A673 (cell line): Measurements from ENCODE around the gene ZGLP1. TPM values are rescaled to one million over a fixed set of nuclear protein-coding genes. Genes with fewer than 3 reads are reported as not detected.

Experiments used
- BruUV-seq: library from RNA; stranded (reverse); fragments of 400-500 nt; replicated peaks from 2 replicates; lab custom pipeline; 2021; lab: Mats Ljungman, UMichigan
- CTCF ChIA-PET: fragments of 300-600 bp; sonication (Branson Sonifier 250); formaldehyde crosslinking; loops from one replicate; lab custom pipeline; 2022; ENCODE audit warnings: antibody characterized with exemption; lab: Charles Lee
- POLR2A ChIA-PET: fragments of 300-600 bp; sonication (Branson Sonifier 250); formaldehyde crosslinking; loops from one replicate; lab custom pipeline; 2022; ENCODE audit warnings: antibody characterized with exemption; ENCODE audit not compliant: low non-redundant PET; lab: Charles Lee
- DNase-seq: peaks from one replicate; pipeline ENCODE4 v3.0.0-alpha.2; 2015; ENCODE audit warnings: low spot score
- H3K27ac ChIP-seq: fragments of 200-600 bp; sonication (generic); 2 replicates; pipeline ENCODE4 v1.5.1; 2016; ENCODE audit warnings: mixed run types, low read depth, mild to moderate bottlenecking, mixed read lengths, antibody characterized with exemption, low read length; ENCODE audit not compliant: poor library complexity, severe bottlenecking
- H3K27me3 ChIP-seq: fragments of 200-600 bp; sonication (generic); replicated peaks from 2 replicates; pipeline ENCODE4 v1.6.1; 2017; ENCODE audit warnings: mixed run types, low read depth, mild to moderate bottlenecking, mixed read lengths, antibody characterized with exemption, low read length; ENCODE audit not compliant: insufficient read depth, poor library complexity
- H3K36me3 ChIP-seq: fragments of 200-600 bp; sonication (generic); 2 replicates; pipeline ENCODE4 v1.6.1; 2016; ENCODE audit warnings: mixed run types, mild to moderate bottlenecking, mixed read lengths, antibody characterized with exemption, low read length; ENCODE audit not compliant: insufficient read depth, poor library complexity, severe bottlenecking
- H3K4me1 ChIP-seq: fragments of 200-600 bp; sonication (generic); 2 replicates; pipeline ENCODE4 v1.6.1; 2017; ENCODE audit warnings: mixed run types, mild to moderate bottlenecking, mixed read lengths, antibody characterized with exemption, low read length; ENCODE audit not compliant: insufficient read depth, poor library complexity, severe bottlenecking
- H3K4me3 ChIP-seq: fragments of 200-600 bp; sonication (generic); 2 replicates; pipeline ENCODE4 v1.5.1; 2016; ENCODE audit warnings: low read depth, mixed run types, mild to moderate bottlenecking, mixed read lengths, low read length; ENCODE audit not compliant: poor library complexity, severe bottlenecking
- H3K9me3 ChIP-seq: fragments of 200-600 bp; sonication (generic); 2 replicates; pipeline ENCODE4 v1.6.1; 2016; ENCODE audit warnings: mixed run types, low read depth, mild to moderate bottlenecking, mixed read lengths, antibody characterized with exemption, low read length; ENCODE audit not compliant: poor library complexity, severe bottlenecking
- CTCF ChIP-seq: fragments of 300-800, 200-600 bp; sonication (generic); conservative IDR thresholded peaks from 2 replicates; pipeline ENCODE4 v1.5.1; 2017; ENCODE audit warnings: low read depth, mild to moderate bottlenecking, antibody characterized with exemption, low read length, moderate library complexity, mixed read lengths
- EZH2 ChIP-seq: fragments of 200-600 bp; sonication (generic); IDR thresholded peaks from 2 replicates; pipeline ENCODE4 v1.6.1; 2017; ENCODE audit warnings: borderline replicate concordance, low read depth, mild to moderate bottlenecking, mixed read lengths, antibody characterized with exemption, low read length; ENCODE audit not compliant: poor library complexity, severe bottlenecking
- intact Hi-C: fragments of 100-400 bp; cut with micrococcal nuclease; formaldehyde crosslinking; loops from one replicate; pipeline ENCODE4 v1.10.0; 2022; ENCODE audit not compliant: unreplicated experiment
- total RNA-seq: library from RNA; stranded (reverse); gene quantifications from 2 replicates; pipeline ENCODE4 v1.2.3, GENCODE V29; 2021

The ZGLP1 gene
- total RNA-seq, 1 experiment from 2014 or later: 7.2 TPM

GRCh38 chr19:10262771-10263170 lies 46.8 kb downstream of the ZGLP1 start:
- Histone ChIP-seq H3K27ac (no peak overlapping the region), H3K4me1 (no peaks in the 10 kb centered on the region), H3K27me3 (no peaks in the 10 kb centered on the region), H3K9me3 (no peaks in the 10 kb centered on the region), H3K4me3 (no peak overlapping the region), H3K36me3 (peaks cover 11% of the 10 kb centered on the region)
- TF ChIP-seq CTCF (no peak), EZH2 (no peak)
- CTCF ChIA-PET: interaction anchor here (0.6 to 0.7 kb wide), 2 partner anchors 11 to 143 kb away, joined by 3 to 9 read pairs; no protein-coding TSS in a partner anchor
- intact Hi-C loops: no loop called here
- DNase-seq: no peak
- POLR2A ChIA-PET: no interaction called here
- BruUV-seq: no TSS peak

- intact Hi-C loops: no loop called here
- BruUV-seq: no TSS peak
- no peak for DNase-seq
- no peak overlapping the region for H3K27ac ChIP-seq
- no peaks in the 10 kb centered on the region for H3K4me1 ChIP-seq
- H3K4me3 ChIP-seq: no peak overlapping the region
- ChIA-PET POLR2A (interaction anchor here (1.3 kb wide), 1 partner anchor 129 kb away, joined by 11 read pairs; no protein-coding TSS in a partner anchor), CTCF (interaction anchor here (0.7 to 2.6 kb wide), 4 partner anchors 9 to 164 kb away, joined by 3 to 38 read pairs (median 12); partner anchors contain the start of gene ICAM1)
- peaks cover 15% of the 10 kb centered on the region for H3K36me3 ChIP-seq
- H3K9me3 ChIP-seq: no peaks in the 10 kb centered on the region
- TF ChIP-seq EZH2 (no peak), CTCF (no peak)
- H3K27me3 ChIP-seq: no peaks in the 10 kb centered on the region
Observed at GRCh38 chr19:10260141-10260584, 49.5 kb downstream of the ZGLP1 start.

- Histone ChIP-seq H3K4me3 (no peak overlapping the region), H3K9me3 (no peaks in the 10 kb centered on the region), H3K4me1 (no peaks in the 10 kb centered on the region), H3K27me3 (no peaks in the 10 kb centered on the region), H3K27ac (no peak overlapping the region), H3K36me3 (peaks cover 21% of the 10 kb centered on the region)
- ChIA-PET POLR2A (interaction anchor here (0.6 to 1.3 kb wide), 2 partner anchors 43 to 129 kb away, joined by 6 to 11 read pairs; no protein-coding TSS in a partner anchor), CTCF (interaction anchor here (0.5 to 2.6 kb wide), 15 partner anchors 9 to 385 kb away, joined by 3 to 38 read pairs (median 6); partner anchors contain the start of genes ICAM1 and ICAM5)
- intact Hi-C loops: loop anchor here (1.0 kb wide), 1 partner anchor 131 kb away; no protein-coding TSS in a partner anchor
- TF ChIP-seq CTCF (peak; percentile 87), EZH2 (no peak)
- peak; percentile 94 for DNase-seq
- no TSS peak for BruUV-seq
Observed at GRCh38 chr19:10259162-10259905, 50.3 kb downstream of the ZGLP1 start.
